Caco-2 (cell line): ENCODE measurements around the gene CD40LG. TPM values are rescaled to one million over a fixed set of nuclear protein-coding genes. Genes with fewer than 3 reads are reported as not detected.

Source experiments
- BruUV-seq: library from RNA; stranded (reverse); fragments of 400-500 nt; replicated peaks from 2 replicates; lab custom pipeline; 2021; lab: Mats Ljungman, UMichigan
- CTCF ChIA-PET: fragments of 300-600 bp; sonication (Branson Sonifier 250); formaldehyde crosslinking; loops from one replicate; lab custom pipeline; 2022; ENCODE audit warnings: antibody characterized with exemption; lab: Charles Lee
- POLR2A ChIA-PET: fragments of 300-600 bp; sonication (Branson Sonifier 250); formaldehyde crosslinking; loops from one replicate; lab custom pipeline; 2022; ENCODE audit warnings: antibody characterized with exemption; lab: Charles Lee
- DNase-seq, 2 experiments: peaks; one replicate each; pipeline versions ENCODE4 v3.0.0 to v3.0.0-alpha.2; 2020 to 2022
- H3K27me3 ChIP-seq: replicated peaks from 2 replicates; pipeline ENCODE4 v1.6.0; 2011; ENCODE audit warnings: low read length; ENCODE audit not compliant: control insufficient read depth, insufficient read depth
- H3K36me3 ChIP-seq: 2 replicates; pipeline ENCODE4 v1.5.1; 2011; ENCODE audit warnings: low read length; ENCODE audit not compliant: control insufficient read depth, insufficient read depth
- H3K4me1 ChIP-seq: fragments of 250-450 bp; sonication (Bioruptor Pico); 2 replicates; pipeline ENCODE4 v1.5.1; 2020; ENCODE audit warnings: mild to moderate bottlenecking
- H3K4me3 ChIP-seq: 2 replicates; pipeline ENCODE4 v1.5.1; 2011; ENCODE audit warnings: low read depth, mild to moderate bottlenecking, control low read depth, low read length
- H3K9me3 ChIP-seq: fragments of 250-450 bp; sonication (Bioruptor Pico); 2 replicates; pipeline ENCODE4 v1.5.1; 2020; ENCODE audit warnings: mild to moderate bottlenecking, moderate library complexity
- H3K27ac Mint-ChIP-seq: one replicate; pipeline ENCODE4 v1.8.0; 2022; ENCODE audit warnings: mixed read lengths; ENCODE audit not compliant: unreplicated experiment
- H3K27me3 Mint-ChIP-seq: one replicate; pipeline ENCODE4 v1.8.0; 2022; ENCODE audit warnings: mixed read lengths; ENCODE audit not compliant: insufficient read depth, unreplicated experiment
- H3K36me3 Mint-ChIP-seq: one replicate; pipeline ENCODE4 v1.8.0; 2022; ENCODE audit warnings: mild to moderate bottlenecking, mixed read lengths; ENCODE audit not compliant: insufficient read depth, unreplicated experiment
- H3K4me1 Mint-ChIP-seq: one replicate; pipeline ENCODE4 v1.8.0; 2022; ENCODE audit warnings: low read depth, mixed read lengths; ENCODE audit not compliant: unreplicated experiment
- H3K4me3 Mint-ChIP-seq: one replicate; pipeline ENCODE4 v1.8.0; 2022; ENCODE audit warnings: mild to moderate bottlenecking, moderate library complexity, mixed read lengths; ENCODE audit not compliant: unreplicated experiment
- H3K9me3 Mint-ChIP-seq: one replicate; pipeline ENCODE4 v1.8.0; 2022; ENCODE audit warnings: mixed read lengths; ENCODE audit not compliant: unreplicated experiment
- CTCF ChIP-seq, 2 experiments: fragments of 200-600 bp in 1 of 2; IDR thresholded peaks; 1 replicate in 1 of 2; 2 replicates in 1 of 2; pipeline versions ENCODE4 v1.5.1 to v1.8.0; 2011 to 2022; ENCODE audit warnings: antibody characterized with exemption in 1 of 2, control low read depth in 1 of 2, inconsistent platforms in 1 of 2, low read depth in 1 of 2, low read length in 1 of 2, mild to moderate bottlenecking in 1 of 2, moderate library complexity in 1 of 2; ENCODE audit not compliant: insufficient read depth in 1 of 2, severe bottlenecking in 1 of 2, unreplicated experiment in 1 of 2
- intact Hi-C: fragments of 100-400 bp; cut with micrococcal nuclease; formaldehyde crosslinking; loops from one replicate; pipeline ENCODE4 v1.10.0; 2022; ENCODE audit not compliant: unreplicated experiment
- total RNA-seq: library from RNA; stranded (reverse); gene quantifications from 2 replicates; pipeline ENCODE4 v1.2.3, GENCODE V29; 2022

CD40LG gene
- total RNA-seq, 1 experiment from 2014 or later, result not detected

DNA sequence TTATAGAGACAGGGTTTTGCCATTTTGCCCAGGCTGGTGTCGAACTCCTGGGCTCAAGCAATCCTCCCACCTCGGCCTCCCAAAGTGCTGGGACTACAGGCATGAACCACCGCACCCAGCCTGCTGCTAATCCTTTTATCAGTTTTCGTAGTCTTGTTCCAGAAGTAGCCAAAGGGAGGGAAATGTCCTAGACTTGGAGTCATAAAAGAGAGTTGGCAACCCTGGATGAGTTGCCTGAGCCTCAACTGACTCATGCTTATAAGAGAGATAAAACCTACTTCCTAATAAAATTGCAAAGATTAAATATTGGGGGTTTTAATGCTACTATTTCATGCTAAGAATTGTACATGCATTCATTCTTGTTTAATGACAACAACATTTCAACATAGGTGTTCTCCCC is 44.3 kb downstream of the CD40LG start:
- no peaks in the 10 kb centered on the region for H3K9me3 Mint-ChIP-seq

DNA sequence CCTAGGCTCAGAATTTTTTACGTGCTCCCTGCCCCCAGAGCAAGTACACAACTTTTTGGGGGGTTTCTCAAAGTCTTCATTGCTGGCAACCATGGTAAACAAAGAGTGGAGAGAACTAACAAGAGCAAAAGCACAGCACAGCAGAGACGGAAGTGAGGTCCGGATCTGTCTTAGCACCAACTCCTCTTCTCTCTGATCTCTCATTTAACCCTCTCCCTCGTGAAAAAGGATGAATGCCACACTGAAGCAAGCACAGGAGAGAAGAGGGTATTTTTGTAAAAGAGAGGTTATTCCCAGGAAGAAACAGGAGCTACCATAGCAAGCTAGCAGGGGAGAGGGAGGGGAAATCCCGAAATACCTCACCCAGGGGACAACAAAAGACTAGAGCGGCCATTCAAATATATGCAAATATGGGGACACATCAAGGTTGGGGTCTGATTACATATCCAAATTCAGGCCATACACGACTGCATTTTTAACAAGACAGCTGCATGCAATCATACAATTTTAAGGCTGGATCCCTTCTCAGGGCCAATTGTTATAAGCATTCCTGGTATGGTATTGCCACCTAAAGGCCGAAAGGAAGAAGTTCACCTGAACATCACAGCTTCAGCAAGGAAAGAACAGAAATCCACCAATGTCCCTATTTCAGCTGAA is 46.6 kb downstream of the CD40LG start:
- H3K9me3 Mint-ChIP-seq, result no peaks in the 10 kb centered on the region
- ChIA-PET POLR2A (no interaction called here), CTCF (interaction anchor here (0.6 to 1.8 kb wide), 6 partner anchors 14 to 666 kb away, joined by 4 to 9 read pairs (median 5); no protein-coding TSS in a partner anchor)
- TF ChIP-seq CTCF (IDR thresholded peaks at IDR 0.05; ENCODE audit: insufficient read depth in 1 of 2, low read depth in 1 of 2, low read length in 1 of 2, severe bottlenecking in 1 of 2, unreplicated experiment in 1 of 2), result peak; percentile 47 to 60
- no peaks in the 10 kb centered on the region for H3K9me3 ChIP-seq
- no peak overlapping the region for H3K4me3 ChIP-seq
- no peak overlapping the region for H3K27ac Mint-ChIP-seq
- no peak overlapping the region for H3K4me3 Mint-ChIP-seq
- no peaks in the 10 kb centered on the region for H3K4me1 Mint-ChIP-seq
- no peaks in the 10 kb centered on the region for H3K4me1 ChIP-seq
- intact Hi-C loops, result loop anchor here (1.0 to 10.0 kb wide), 4 partner anchors 86 to 426 kb away; no protein-coding TSS in a partner anchor
- H3K36me3 Mint-ChIP-seq, result no peaks in the 10 kb centered on the region
- no peaks in the 10 kb centered on the region for H3K36me3 ChIP-seq
- peaks cover 11% of the 10 kb centered on the region for H3K27me3 Mint-ChIP-seq
- DNase-seq, result peak in 1 of 2 experiments; percentile 10
- BruUV-seq, result no TSS peak
- H3K27me3 ChIP-seq, result no peaks in the 10 kb centered on the region

More for the DNA sequence above, 44.3 kb downstream of the CD40LG start:
- TF ChIP-seq CTCF (IDR thresholded peaks at IDR 0.05; ENCODE audit: insufficient read depth in 1 of 2, low read depth in 1 of 2, low read length in 1 of 2, severe bottlenecking in 1 of 2, unreplicated experiment in 1 of 2), result no peak
- Mint-ChIP-seq H3K27me3 (peaks cover 9% of the 10 kb centered on the region), H3K4me1 (no peaks in the 10 kb centered on the region), H3K36me3 (no peaks in the 10 kb centered on the region), H3K4me3 (no peak overlapping the region), H3K27ac (no peak overlapping the region)
- BruUV-seq, result no TSS peak
- no peak for DNase-seq
- no peaks in the 10 kb centered on the region for H3K4me1 ChIP-seq
- no peaks in the 10 kb centered on the region for H3K36me3 ChIP-seq
- CTCF ChIA-PET, result no interaction called here
- H3K9me3 ChIP-seq, result no peaks in the 10 kb centered on the region
- H3K4me3 ChIP-seq, result no peak overlapping the region
- no peaks in the 10 kb centered on the region for H3K27me3 ChIP-seq
- POLR2A ChIA-PET, result no interaction called here
- intact Hi-C loops, result loop anchor here (10.0 kb wide), 2 partner anchors 117 to 177 kb away; no protein-coding TSS in a partner anchor

DNA sequence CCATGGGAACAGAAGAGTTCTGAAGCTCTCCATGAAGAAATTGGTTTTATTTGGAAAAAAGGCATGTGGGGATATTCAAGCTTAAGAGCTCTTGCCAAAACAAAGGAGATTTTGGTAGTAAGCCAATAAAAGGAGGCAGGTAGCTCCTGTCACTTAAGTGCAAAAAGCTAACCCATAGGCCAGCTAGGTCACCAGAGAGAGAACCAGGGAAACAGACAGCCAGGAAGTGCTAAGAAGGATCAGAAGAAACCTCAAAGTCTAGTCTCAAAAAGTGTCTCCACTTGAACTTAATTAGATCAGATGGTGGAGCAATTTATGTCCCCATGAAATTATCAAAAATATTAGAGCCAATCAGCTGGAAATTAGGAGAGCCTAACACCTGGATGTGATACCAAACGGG is 49.2 kb downstream of the CD40LG start:
- no peak for DNase-seq
- ChIA-PET CTCF (no interaction called here), POLR2A (no interaction called here)
- Mint-ChIP-seq H3K4me3 (no peak overlapping the region), H3K36me3 (no peaks in the 10 kb centered on the region), H3K27me3 (peaks cover 11% of the 10 kb centered on the region), H3K27ac (no peak overlapping the region), H3K9me3 (no peaks in the 10 kb centered on the region), H3K4me1 (no peaks in the 10 kb centered on the region)
- no TSS peak for BruUV-seq
- intact Hi-C loops, result loop anchor here (10.0 kb wide), 2 partner anchors 122 to 182 kb away; no protein-coding TSS in a partner anchor
- Histone ChIP-seq H3K4me1 (no peaks in the 10 kb centered on the region), H3K4me3 (no peak overlapping the region), H3K36me3 (no peaks in the 10 kb centered on the region), H3K27me3 (no peaks in the 10 kb centered on the region), H3K9me3 (no peaks in the 10 kb centered on the region)
- TF ChIP-seq CTCF (IDR thresholded peaks at IDR 0.05; ENCODE audit: insufficient read depth in 1 of 2, low read depth in 1 of 2, low read length in 1 of 2, severe bottlenecking in 1 of 2, unreplicated experiment in 1 of 2), result no peak
